ENCODE results near the gene TEX14.
"Not testable (repeated sequence)": the region's sequence is repeated elsewhere in the genome, so short reads cannot be mapped to it uniquely, and the experiment has no call there.

The TEX14 gene

GRCh38 chr17:58686980-58687379, 4.9 kb downstream of the TEX14 start:
- H2AFZ ChIP-seq (ENCODE audit: low read depth, low read length, severe bottlenecking): no peak overlapping the region
- no peaks in the 10 kb centered on the region for H4K20me1 ChIP-seq (ENCODE audit: low read depth, low read length)
- no peak overlapping the region for H3K4me3 ChIP-seq (ENCODE audit: insufficient read depth, low read length, poor library complexity, severe bottlenecking)
- no peaks in the 10 kb centered on the region for H3K36me3 ChIP-seq (ENCODE audit: low read length)
- no peaks in the 10 kb centered on the region for H3K9me3 ChIP-seq (ENCODE audit: insufficient read depth, low read length)
- H3K27ac ChIP-seq (ENCODE audit: low read depth, low read length): no peak overlapping the region
- H3K27me3 ChIP-seq (ENCODE audit: low read length): no peaks in the 10 kb centered on the region
- no peak overlapping the region for H3K9ac ChIP-seq (ENCODE audit: low read length)
- H3K79me2 ChIP-seq (ENCODE audit: insufficient read depth, low read length): no peaks in the 10 kb centered on the region
- H3K9me2 ChIP-seq (replicated peaks; ENCODE audit: insufficient read depth, low read length): no peaks in the 10 kb centered on the region
- H3K4me2 ChIP-seq (ENCODE audit: low read depth, low read length, poor library complexity, severe bottlenecking): no peak overlapping the region
- TF ChIP-seq CTCF (IDR thresholded peaks at IDR 0.05; ENCODE audit: insufficient read depth, low read length, poor library complexity, severe bottlenecking): no peak
- TF ChIP-seq EZH2phosphoT487 (conservative IDR thresholded peaks at IDR 0.05; ENCODE audit: low read length): no peak
- no peaks in the 10 kb centered on the region for H3F3A ChIP-seq (ENCODE audit: insufficient read depth)

GRCh38 chr17:58684462-58684861, 7.4 kb downstream of the TEX14 start:
- H3K9me2 ChIP-seq (replicated peaks; ENCODE audit: insufficient read depth, low read length); H3K4me2 ChIP-seq (ENCODE audit: low read depth, low read length, poor library complexity, severe bottlenecking); H3K36me3 ChIP-seq (ENCODE audit: low read length); H4K20me1 ChIP-seq (ENCODE audit: low read depth, low read length); H3F3A ChIP-seq (ENCODE audit: insufficient read depth); H3K4me3 ChIP-seq (ENCODE audit: insufficient read depth, low read length, poor library complexity, severe bottlenecking); H3K27me3 ChIP-seq (ENCODE audit: low read length); H3K9ac ChIP-seq (ENCODE audit: low read length); H3K79me2 ChIP-seq (ENCODE audit: insufficient read depth, low read length); H3K9me3 ChIP-seq (ENCODE audit: insufficient read depth, low read length); H3K27ac ChIP-seq (ENCODE audit: low read depth, low read length); H2AFZ ChIP-seq (ENCODE audit: low read depth, low read length, severe bottlenecking): not testable (repeated sequence)

GRCh38 chr17:58684003-58684402, 7.8 kb downstream of the TEX14 start:
- H3F3A ChIP-seq (ENCODE audit: insufficient read depth): no peaks in the 10 kb centered on the region
- no peak overlapping the region for H3K4me2 ChIP-seq (ENCODE audit: low read depth, low read length, poor library complexity, severe bottlenecking)
- H3K9me3 ChIP-seq (ENCODE audit: insufficient read depth, low read length): no peaks in the 10 kb centered on the region
- no peaks in the 10 kb centered on the region for H3K27me3 ChIP-seq (ENCODE audit: low read length)
- no peak overlapping the region for H3K4me3 ChIP-seq (ENCODE audit: insufficient read depth, low read length, poor library complexity, severe bottlenecking)
- H3K27ac ChIP-seq (ENCODE audit: low read depth, low read length): no peak overlapping the region
- no peaks in the 10 kb centered on the region for H3K79me2 ChIP-seq (ENCODE audit: insufficient read depth, low read length)
- TF ChIP-seq EZH2phosphoT487 (conservative IDR thresholded peaks at IDR 0.05; ENCODE audit: low read length) (no peak), CTCF (IDR thresholded peaks at IDR 0.05; ENCODE audit: insufficient read depth, low read length, poor library complexity, severe bottlenecking) (no peak)
- H3K9me2 ChIP-seq (replicated peaks; ENCODE audit: insufficient read depth, low read length): no peaks in the 10 kb centered on the region
- H3K36me3 ChIP-seq (ENCODE audit: low read length): no peaks in the 10 kb centered on the region
- H4K20me1 ChIP-seq (ENCODE audit: low read depth, low read length): no peaks in the 10 kb centered on the region
- no peak overlapping the region for H2AFZ ChIP-seq (ENCODE audit: low read depth, low read length, severe bottlenecking)
- H3K9ac ChIP-seq (ENCODE audit: low read length): no peak overlapping the region

DNA sequence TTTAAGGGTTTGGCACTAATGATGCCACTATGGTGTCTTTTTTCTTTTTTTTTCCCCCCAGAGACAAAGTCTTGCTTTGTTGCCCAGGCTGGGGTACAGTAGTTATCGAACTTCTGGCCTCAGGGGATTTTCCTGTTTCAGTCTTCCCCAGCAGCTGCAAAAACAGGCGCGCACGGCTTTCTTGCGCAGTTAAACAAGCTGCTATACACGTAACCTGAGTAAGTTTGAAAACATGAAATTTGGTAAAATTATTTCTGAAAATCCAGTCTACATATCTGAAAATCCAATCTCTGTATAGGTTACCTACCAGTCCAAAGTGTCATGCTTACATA, 11.8 kb downstream of the TEX14 start:
- no peaks in the 10 kb centered on the region for H3K79me2 ChIP-seq (ENCODE audit: insufficient read depth, low read length)
- no peak for TF ChIP-seq EZH2phosphoT487 (conservative IDR thresholded peaks at IDR 0.05; ENCODE audit: low read length)
- no peak for TF ChIP-seq CTCF (IDR thresholded peaks at IDR 0.05; ENCODE audit: insufficient read depth, low read length, poor library complexity, severe bottlenecking)
- no peak overlapping the region for H3K9ac ChIP-seq (ENCODE audit: low read length)
- H3K4me3 ChIP-seq (ENCODE audit: insufficient read depth, low read length, poor library complexity, severe bottlenecking): no peak overlapping the region
- no peaks in the 10 kb centered on the region for H3K9me3 ChIP-seq (ENCODE audit: insufficient read depth, low read length)
- no peak overlapping the region for H2AFZ ChIP-seq (ENCODE audit: low read depth, low read length, severe bottlenecking)
- no peaks in the 10 kb centered on the region for H3F3A ChIP-seq (ENCODE audit: insufficient read depth)
- no peaks in the 10 kb centered on the region for H3K9me2 ChIP-seq (replicated peaks; ENCODE audit: insufficient read depth, low read length)
- no peaks in the 10 kb centered on the region for H4K20me1 ChIP-seq (ENCODE audit: low read depth, low read length)
- no peak overlapping the region for H3K4me2 ChIP-seq (ENCODE audit: low read depth, low read length, poor library complexity, severe bottlenecking)
- no peak overlapping the region for H3K27ac ChIP-seq (ENCODE audit: low read depth, low read length)
- H3K27me3 ChIP-seq (ENCODE audit: low read length): no peaks in the 10 kb centered on the region
- H3K36me3 ChIP-seq (ENCODE audit: low read length): no peaks in the 10 kb centered on the region

Measured in SU-DHL-6 (cell line).